Measurements from ENCODE around the gene MCCD1.

MCCD1 gene

DNA sequence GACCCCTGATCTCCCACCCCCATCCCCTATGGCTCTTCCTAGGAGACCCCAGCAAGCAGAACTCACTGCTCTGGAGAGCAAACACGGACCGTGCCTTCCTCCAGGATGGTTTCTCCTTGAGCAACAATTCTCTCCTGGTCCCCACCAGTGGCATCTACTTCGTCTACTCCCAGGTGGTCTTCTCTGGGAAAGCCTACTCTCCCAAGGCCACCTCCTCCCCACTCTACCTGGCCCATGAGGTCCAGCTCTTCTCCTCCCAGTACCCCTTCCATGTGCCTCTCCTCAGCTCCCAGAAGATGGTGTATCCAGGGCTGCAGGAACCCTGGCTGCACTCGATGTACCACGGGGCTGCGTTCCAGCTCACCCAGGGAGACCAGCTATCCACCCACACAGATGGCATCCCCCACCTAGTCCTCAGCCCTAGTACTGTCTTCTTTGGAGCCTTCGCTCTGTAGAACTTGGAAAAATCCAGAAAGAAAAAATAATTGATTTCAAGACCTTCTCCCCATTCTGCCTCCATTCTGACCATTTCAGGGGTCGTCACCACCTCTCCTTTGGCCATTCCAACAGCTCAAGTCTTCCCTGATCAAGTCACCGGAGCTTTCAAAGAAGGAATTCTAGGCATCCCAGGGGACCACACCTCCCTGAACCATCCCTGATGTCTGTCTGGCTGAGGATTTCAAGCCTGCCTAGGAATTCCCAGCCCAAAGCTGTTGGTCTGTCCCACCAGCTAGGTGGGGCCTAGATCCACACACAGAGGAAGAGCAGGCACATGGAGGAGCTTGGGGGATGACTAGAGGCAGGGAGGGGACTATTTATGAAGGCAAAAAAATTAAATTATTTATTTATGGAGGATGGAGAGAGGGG is 44.7 kb downstream of the MCCD1 start:
- no peak for DNase-seq

DNA sequence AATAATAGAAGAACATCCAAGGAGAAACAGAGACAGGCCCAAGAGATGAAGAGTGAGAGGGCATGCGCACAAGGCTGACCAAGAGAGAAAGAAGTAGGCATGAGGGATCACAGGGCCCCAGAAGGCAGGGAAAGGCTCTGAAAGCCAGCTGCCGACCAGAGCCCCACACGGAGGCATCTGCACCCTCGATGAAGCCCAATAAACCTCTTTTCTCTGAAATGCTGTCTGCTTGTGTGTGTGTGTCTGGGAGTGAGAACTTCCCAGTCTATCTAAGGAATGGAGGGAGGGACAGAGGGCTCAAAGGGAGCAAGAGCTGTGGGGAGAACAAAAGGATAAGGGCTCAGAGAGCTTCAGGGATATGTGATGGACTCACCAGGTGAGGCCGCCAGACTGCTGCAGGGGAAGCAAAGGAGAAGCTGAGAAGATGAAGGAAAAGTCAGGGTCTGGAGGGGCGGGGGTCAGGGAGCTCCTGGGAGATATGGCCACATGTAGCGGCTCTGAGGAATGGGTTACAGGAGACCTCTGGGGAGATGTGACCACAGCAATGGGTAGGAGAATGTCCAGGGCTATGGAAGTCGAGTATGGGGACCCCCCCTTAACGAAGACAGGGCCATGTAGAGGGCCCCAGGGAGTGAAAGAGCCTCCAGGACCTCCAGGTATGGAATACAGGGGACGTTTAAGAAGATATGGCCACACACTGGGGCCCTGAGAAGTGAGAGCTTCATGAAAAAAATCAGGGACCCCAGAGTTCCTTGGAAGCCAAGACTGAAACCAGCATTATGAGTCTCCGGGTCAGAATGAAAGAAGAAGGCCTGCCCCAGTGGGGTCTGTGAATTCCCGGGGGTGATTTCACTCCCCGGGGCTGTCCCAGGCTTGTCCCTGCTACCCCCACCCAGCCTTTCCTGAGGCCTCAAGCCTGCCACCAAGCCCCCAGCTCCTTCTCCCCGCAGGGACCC is 45.6 kb downstream of the MCCD1 start:
- no peak for DNase-seq

DNA sequence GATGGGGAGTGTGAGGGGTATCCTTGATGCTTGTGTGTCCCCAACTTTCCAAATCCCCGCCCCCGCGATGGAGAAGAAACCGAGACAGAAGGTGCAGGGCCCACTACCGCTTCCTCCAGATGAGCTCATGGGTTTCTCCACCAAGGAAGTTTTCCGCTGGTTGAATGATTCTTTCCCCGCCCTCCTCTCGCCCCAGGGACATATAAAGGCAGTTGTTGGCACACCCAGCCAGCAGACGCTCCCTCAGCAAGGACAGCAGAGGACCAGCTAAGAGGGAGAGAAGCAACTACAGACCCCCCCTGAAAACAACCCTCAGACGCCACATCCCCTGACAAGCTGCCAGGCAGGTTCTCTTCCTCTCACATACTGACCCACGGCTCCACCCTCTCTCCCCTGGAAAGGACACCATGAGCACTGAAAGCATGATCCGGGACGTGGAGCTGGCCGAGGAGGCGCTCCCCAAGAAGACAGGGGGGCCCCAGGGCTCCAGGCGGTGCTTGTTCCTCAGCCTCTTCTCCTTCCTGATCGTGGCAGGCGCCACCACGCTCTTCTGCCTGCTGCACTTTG is 46.7 kb downstream of the MCCD1 start, which contains the start of gene TNF:
TSS of gene TNF (plus strand) at position 231 of the 567 bp plus-strand sequence. CDS start at position 408, 177 bp downstream.
- peak; percentile 75 for DNase-seq

DNA sequence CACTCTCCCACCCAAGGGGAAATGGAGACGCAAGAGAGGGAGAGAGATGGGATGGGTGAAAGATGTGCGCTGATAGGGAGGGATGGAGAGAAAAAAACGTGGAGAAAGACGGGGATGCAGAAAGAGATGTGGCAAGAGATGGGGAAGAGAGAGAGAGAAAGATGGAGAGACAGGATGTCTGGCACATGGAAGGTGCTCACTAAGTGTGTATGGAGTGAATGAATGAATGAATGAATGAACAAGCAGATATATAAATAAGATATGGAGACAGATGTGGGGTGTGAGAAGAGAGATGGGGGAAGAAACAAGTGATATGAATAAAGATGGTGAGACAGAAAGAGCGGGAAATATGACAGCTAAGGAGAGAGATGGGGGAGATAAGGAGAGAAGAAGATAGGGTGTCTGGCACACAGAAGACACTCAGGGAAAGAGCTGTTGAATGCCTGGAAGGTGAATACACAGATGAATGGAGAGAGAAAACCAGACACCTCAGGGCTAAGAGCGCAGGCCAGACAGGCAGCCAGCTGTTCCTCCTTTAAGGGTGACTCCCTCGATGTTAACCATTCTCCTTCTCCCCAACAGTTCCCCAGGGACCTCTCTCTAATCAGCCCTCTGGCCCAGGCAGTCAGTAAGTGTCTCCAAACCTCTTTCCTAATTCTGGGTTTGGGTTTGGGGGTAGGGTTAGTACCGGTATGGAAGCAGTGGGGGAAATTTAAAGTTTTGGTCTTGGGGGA is 47.4 kb downstream of the MCCD1 start:
- no peak for DNase-seq

DNA sequence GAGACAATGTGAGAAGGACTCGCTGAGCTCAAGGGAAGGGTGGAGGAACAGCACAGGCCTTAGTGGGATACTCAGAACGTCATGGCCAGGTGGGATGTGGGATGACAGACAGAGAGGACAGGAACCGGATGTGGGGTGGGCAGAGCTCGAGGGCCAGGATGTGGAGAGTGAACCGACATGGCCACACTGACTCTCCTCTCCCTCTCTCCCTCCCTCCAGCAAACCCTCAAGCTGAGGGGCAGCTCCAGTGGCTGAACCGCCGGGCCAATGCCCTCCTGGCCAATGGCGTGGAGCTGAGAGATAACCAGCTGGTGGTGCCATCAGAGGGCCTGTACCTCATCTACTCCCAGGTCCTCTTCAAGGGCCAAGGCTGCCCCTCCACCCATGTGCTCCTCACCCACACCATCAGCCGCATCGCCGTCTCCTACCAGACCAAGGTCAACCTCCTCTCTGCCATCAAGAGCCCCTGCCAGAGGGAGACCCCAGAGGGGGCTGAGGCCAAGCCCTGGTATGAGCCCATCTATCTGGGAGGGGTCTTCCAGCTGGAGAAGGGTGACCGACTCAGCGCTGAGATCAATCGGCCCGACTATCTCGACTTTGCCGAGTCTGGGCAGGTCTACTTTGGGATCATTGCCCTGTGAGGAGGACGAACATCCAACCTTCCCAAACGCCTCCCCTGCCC is 48.3 kb downstream of the MCCD1 start:
- DNase-seq, result no peak

DNA sequence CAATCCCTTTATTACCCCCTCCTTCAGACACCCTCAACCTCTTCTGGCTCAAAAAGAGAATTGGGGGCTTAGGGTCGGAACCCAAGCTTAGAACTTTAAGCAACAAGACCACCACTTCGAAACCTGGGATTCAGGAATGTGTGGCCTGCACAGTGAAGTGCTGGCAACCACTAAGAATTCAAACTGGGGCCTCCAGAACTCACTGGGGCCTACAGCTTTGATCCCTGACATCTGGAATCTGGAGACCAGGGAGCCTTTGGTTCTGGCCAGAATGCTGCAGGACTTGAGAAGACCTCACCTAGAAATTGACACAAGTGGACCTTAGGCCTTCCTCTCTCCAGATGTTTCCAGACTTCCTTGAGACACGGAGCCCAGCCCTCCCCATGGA is 48.8 kb downstream of the MCCD1 start:
- DNase-seq, result no peak

DNA sequence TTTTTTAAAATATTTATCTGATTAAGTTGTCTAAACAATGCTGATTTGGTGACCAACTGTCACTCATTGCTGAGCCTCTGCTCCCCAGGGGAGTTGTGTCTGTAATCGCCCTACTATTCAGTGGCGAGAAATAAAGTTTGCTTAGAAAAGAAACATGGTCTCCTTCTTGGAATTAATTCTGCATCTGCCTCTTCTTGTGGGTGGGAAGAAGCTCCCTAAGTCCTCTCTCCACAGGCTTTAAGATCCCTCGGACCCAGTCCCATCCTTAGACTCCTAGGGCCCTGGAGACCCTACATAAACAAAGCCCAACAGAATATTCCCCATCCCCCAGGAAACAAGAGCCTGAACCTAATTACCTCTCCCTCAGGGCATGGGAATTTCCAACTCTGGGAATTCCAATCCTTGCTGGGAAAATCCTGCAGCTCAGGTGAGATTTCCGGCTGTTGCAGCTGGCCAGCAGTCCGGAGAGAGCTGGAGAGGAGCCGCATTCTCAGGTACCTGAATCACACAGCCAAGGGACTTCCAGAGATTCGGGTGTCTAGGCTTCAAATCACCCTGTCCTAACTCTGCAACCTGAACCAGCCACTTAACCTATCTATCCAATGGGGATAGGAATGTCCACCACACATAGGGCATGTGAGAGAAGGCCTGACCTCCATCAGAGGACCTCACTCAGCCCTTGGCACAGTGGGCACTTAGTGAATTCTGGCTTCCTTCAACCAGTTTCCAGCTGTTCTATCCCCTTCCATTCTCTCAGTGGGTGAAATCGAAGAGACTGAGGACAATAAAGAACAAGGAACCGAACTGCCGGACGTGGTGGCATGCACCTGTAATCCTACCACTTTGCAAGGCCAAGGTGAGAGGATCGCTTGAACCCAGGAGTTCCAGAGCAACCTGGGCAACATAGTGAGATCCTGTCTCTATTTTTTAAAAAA is 49.7 kb downstream of the MCCD1 start:
- no peak for DNase-seq

DNA sequence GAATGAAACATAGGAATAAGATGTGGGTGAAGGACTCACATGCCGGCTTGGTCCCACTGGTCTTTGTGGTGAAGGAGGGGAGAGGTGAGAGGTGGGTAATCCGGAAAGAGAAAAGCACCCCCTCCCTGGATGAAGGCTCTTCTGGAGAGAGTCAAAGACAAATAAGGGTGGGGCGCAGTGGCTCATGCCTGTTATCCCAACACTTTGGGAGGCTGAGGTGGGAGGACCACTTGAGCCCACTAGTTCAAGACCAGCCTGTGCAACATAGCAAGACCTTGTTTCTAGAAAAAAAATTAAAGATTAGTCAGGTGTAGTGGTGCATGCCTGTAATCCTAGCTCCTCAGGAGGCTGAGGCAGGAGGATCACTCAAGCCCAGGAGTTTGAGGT is 50.4 kb downstream of the MCCD1 start:
- DNase-seq, result no peak
